H7 (cell line): ENCODE measurements around the gene STK32A. TPM values are rescaled to one million over a fixed set of nuclear protein-coding genes. Genes with fewer than 3 reads are reported as not detected.

Experiments used
- DNase-seq: peaks from one replicate; pipeline ENCODE4 v3.0.0; 2012
- H3K27me3 ChIP-seq: 2 replicates; pipeline ENCODE4 v1.6.0; 2011; ENCODE audit warnings: mild to moderate bottlenecking, low read length; ENCODE audit not compliant: control insufficient read depth, insufficient read depth
- H3K36me3 ChIP-seq: replicated peaks from 2 replicates; pipeline ENCODE4 v1.5.1; 2011; ENCODE audit warnings: low read length; ENCODE audit not compliant: control insufficient read depth, insufficient read depth
- H3K4me3 ChIP-seq: 2 replicates; pipeline ENCODE4 v1.5.1; 2011; ENCODE audit warnings: low read depth, mild to moderate bottlenecking, control low read depth, low read length, moderate library complexity; ENCODE audit not compliant: insufficient read depth
- total RNA-seq: library from RNA; depleted of rRNA; stranded (reverse); fragments of >200 nt; shearing (Covaris generic); gene quantifications from 2 replicates; pipeline ENCODE4 v1.2.3, GENCODE V29; 2014

Gene STK32A
- total RNA-seq, 1 experiment from 2014 or later: 0.35 TPM

GRCh38 chr5:147403651-147404640 is 169.1 kb downstream of the STK32A start:
- DNase-seq: no peak
- H3K4me3 ChIP-seq: no peak overlapping the region
- H3K27me3 ChIP-seq: no peaks in the 10 kb centered on the region
- H3K36me3 ChIP-seq: peaks cover 50% of the 10 kb centered on the region

GRCh38 chr5:147404706-147405105 is 169.9 kb downstream of the STK32A start:
- H3K27me3 ChIP-seq: no peaks in the 10 kb centered on the region
- peaks cover 50% of the 10 kb centered on the region for H3K36me3 ChIP-seq
- no peak overlapping the region for H3K4me3 ChIP-seq
- no peak for DNase-seq

GRCh38 chr5:147406636-147407035 is 171.8 kb downstream of the STK32A start:
- H3K4me3 ChIP-seq: no peak overlapping the region
- no peak for DNase-seq
- peaks cover 48% of the 10 kb centered on the region for H3K36me3 ChIP-seq
- H3K27me3 ChIP-seq: no peaks in the 10 kb centered on the region

- no peaks in the 10 kb centered on the region for H3K27me3 ChIP-seq
- DNase-seq: no peak
- H3K4me3 ChIP-seq: no peak overlapping the region
- H3K36me3 ChIP-seq: peaks cover 52% of the 10 kb centered on the region
Measured at GRCh38 chr5:147407094-147407681, 172.4 kb downstream of the STK32A start.

- no peak for DNase-seq
Measured at GRCh38 chr5:147408980-147409379, 174.2 kb downstream of the STK32A start.

GRCh38 chr5:147410496-147411358 is 175.9 kb downstream of the STK32A start:
- no peak for DNase-seq
- no peak overlapping the region for H3K4me3 ChIP-seq
- H3K27me3 ChIP-seq: no peaks in the 10 kb centered on the region
- peaks cover 66% of the 10 kb centered on the region for H3K36me3 ChIP-seq

More at GRCh38 chr5:147408980-147409379, 174.2 kb downstream of the STK32A start:
- Histone ChIP-seq H3K4me3 (no peak overlapping the region), H3K36me3 (peaks cover 68% of the 10 kb centered on the region), H3K27me3 (no peaks in the 10 kb centered on the region)

GRCh38 chr5:147411359-147412319 is 176.8 kb downstream of the STK32A start:
- no peak for DNase-seq
- H3K27me3 ChIP-seq: no peaks in the 10 kb centered on the region
- H3K36me3 ChIP-seq: peaks cover 64% of the 10 kb centered on the region
- no peak overlapping the region for H3K4me3 ChIP-seq

GRCh38 chr5:147412561-147412960 is 177.7 kb downstream of the STK32A start:
- no peak for DNase-seq
- peaks cover 61% of the 10 kb centered on the region for H3K36me3 ChIP-seq
- H3K27me3 ChIP-seq: no peaks in the 10 kb centered on the region
- no peak overlapping the region for H3K4me3 ChIP-seq

GRCh38 chr5:147413266-147413665 is 178.4 kb downstream of the STK32A start:
- Histone ChIP-seq H3K36me3 (peaks cover 57% of the 10 kb centered on the region), H3K4me3 (no peak overlapping the region), H3K27me3 (no peaks in the 10 kb centered on the region)
- no peak for DNase-seq

GRCh38 chr5:147415651-147416050 is 180.8 kb downstream of the STK32A start:
- H3K27me3 ChIP-seq: no peaks in the 10 kb centered on the region
- H3K4me3 ChIP-seq: no peak overlapping the region
- peaks cover 46% of the 10 kb centered on the region for H3K36me3 ChIP-seq
- no peak for DNase-seq

GRCh38 chr5:147417135-147417813 is 182.4 kb downstream of the STK32A start:
- Histone ChIP-seq H3K36me3 (peaks cover 34% of the 10 kb centered on the region), H3K4me3 (no peak overlapping the region), H3K27me3 (no peaks in the 10 kb centered on the region)
- DNase-seq: no peak

- no peak for DNase-seq
- H3K36me3 ChIP-seq: peaks cover 23% of the 10 kb centered on the region
- H3K27me3 ChIP-seq: no peaks in the 10 kb centered on the region
- H3K4me3 ChIP-seq: no peak overlapping the region
Measured at GRCh38 chr5:147418613-147419012, 183.8 kb downstream of the STK32A start.

GRCh38 chr5:147426640-147427327 is 192.0 kb downstream of the STK32A start:
- no peak overlapping the region for H3K4me3 ChIP-seq
- H3K36me3 ChIP-seq: peaks cover 4% of the 10 kb centered on the region
- DNase-seq: no peak
- H3K27me3 ChIP-seq: no peaks in the 10 kb centered on the region
